GM21825 (cell line): ENCODE results near the gene TBX3.
"Not testable (repeated sequence)": the region's sequence is repeated elsewhere in the genome, so short reads cannot be mapped to it uniquely, and the experiment has no call there.

ENCODE experiments used
- ATAC-seq: cut with Tn5 transposase; IDR thresholded peaks from one replicate; pipeline ENCODE4 v1.9.1; 2021; ENCODE audit warnings: mild to moderate bottlenecking, moderate library complexity; ENCODE audit not compliant: unreplicated experiment

TBX3 gene

GRCh38 chr12:114684098-114684869 is at the start of gene TBX3:
TSS of gene TBX3 (minus strand) at chr12:114684175. CDS start at chr12:114683200, 975 bp downstream.
- no peak for ATAC-seq

- ATAC-seq, result no peak
Observed at GRCh38 chr12:114732426-114733030, 48.6 kb upstream of the TBX3 start.

GRCh38 chr12:114729731-114730130 is 45.8 kb upstream of the TBX3 start:
- ATAC-seq, result no peak

- ATAC-seq, result no peak
Observed at GRCh38 chr12:114726092-114726710, 42.2 kb upstream of the TBX3 start.

- not testable (repeated sequence) for ATAC-seq
Observed at GRCh38 chr12:114722176-114722575, 38.2 kb upstream of the TBX3 start.

GRCh38 chr12:114721266-114721665 is 37.3 kb upstream of the TBX3 start:
- no peak for ATAC-seq

- no peak for ATAC-seq
Observed at GRCh38 chr12:114713466-114714215, 29.7 kb upstream of the TBX3 start.

- ATAC-seq, result no peak
Observed at GRCh38 chr12:114711689-114712152, 27.7 kb upstream of the TBX3 start.

GRCh38 chr12:114710151-114710550 is 26.2 kb upstream of the TBX3 start:
- no peak for ATAC-seq

GRCh38 chr12:114709112-114709511 is 25.1 kb upstream of the TBX3 start:
- ATAC-seq, result no peak

GRCh38 chr12:114708598-114708997 is 24.6 kb upstream of the TBX3 start:
- ATAC-seq, result not testable (repeated sequence)

- ATAC-seq, result no peak
Observed at GRCh38 chr12:114704096-114704495, 20.1 kb upstream of the TBX3 start.

- ATAC-seq, result no peak
Observed at GRCh38 chr12:114703060-114703493, 19.1 kb upstream of the TBX3 start.

GRCh38 chr12:114702462-114702861 is 18.5 kb upstream of the TBX3 start:
- ATAC-seq, result no peak

- no peak for ATAC-seq
Observed at GRCh38 chr12:114701553-114701952, 17.6 kb upstream of the TBX3 start.

GRCh38 chr12:114701104-114701414 is 17.1 kb upstream of the TBX3 start:
- ATAC-seq, result no peak

GRCh38 chr12:114700392-114701103 is 16.6 kb upstream of the TBX3 start:
- no peak for ATAC-seq

GRCh38 chr12:114698566-114699163 is 14.7 kb upstream of the TBX3 start:
- no peak for ATAC-seq

GRCh38 chr12:114697741-114698565 is 14.0 kb upstream of the TBX3 start:
- no peak for ATAC-seq
